Type B pancreatic cell (in vitro differentiated cells): ENCODE results near the gene TMC1. TPM values are rescaled to one million over a fixed set of nuclear protein-coding genes. Genes with fewer than 3 reads are reported as not detected.

Source experiments
- DNase-seq: peaks from one replicate; pipeline ENCODE4 v3.0.0; 2021; ENCODE audit warnings: mixed read lengths; ENCODE audit not compliant: unreplicated experiment; ENCODE audit errors: extremely low spot score
- H3K27ac Mint-ChIP-seq: 2 replicates; pipeline ENCODE4 v1.8.0; 2021; ENCODE audit warnings: mild to moderate bottlenecking, mixed read lengths
- H3K27me3 Mint-ChIP-seq: 2 replicates; pipeline ENCODE4 v1.8.0; 2021; ENCODE audit warnings: mixed read lengths
- H3K36me3 Mint-ChIP-seq: 2 replicates; pipeline ENCODE4 v1.8.0; 2021; ENCODE audit warnings: mixed read lengths
- H3K4me1 Mint-ChIP-seq: one replicate; pipeline ENCODE4 v1.8.0; 2021; ENCODE audit warnings: mixed read lengths; ENCODE audit not compliant: unreplicated experiment
- H3K4me3 Mint-ChIP-seq: 2 replicates; pipeline ENCODE4 v1.8.0; 2021; ENCODE audit warnings: mild to moderate bottlenecking, mixed read lengths
- H3K9me3 Mint-ChIP-seq: 2 replicates; pipeline ENCODE4 v1.8.0; 2021; ENCODE audit warnings: mixed read lengths
- total RNA-seq: library from RNA; stranded (reverse); gene quantifications from 2 replicates; pipeline ENCODE4 v1.2.1, GENCODE V29; 2021; ENCODE audit warnings: low replicate concordance
- TF ChIP-seq, protein P1 (sequence below): fragments of 200-600 bp; sonication (generic); conservative IDR thresholded peaks from 2 replicates; pipeline ENCODE4 v1.5.0; 2021; ENCODE audit warnings: antibody characterized with exemption, mild to moderate bottlenecking

TMC1 gene
- total RNA-seq, 1 donor from 2014 or later = not detected

DNA sequence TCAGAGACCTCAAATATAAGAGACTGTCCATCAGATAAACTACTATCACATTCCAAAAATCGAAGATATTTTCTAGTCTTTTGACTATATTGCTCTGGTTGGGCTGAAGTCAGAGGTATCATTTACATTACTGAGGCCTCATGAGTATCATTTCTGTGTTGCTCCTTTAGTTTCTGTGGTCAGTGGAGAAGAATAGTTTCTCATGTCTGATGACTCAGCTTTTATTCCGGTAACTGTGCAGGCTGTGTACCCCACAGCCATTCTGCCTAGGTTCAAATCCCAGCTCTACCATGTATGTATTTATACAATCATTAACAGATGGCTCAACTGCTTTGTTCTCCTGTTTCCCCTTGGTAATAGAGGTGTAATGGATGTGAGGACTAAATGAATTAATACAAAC lies 252.2 kb downstream of the TMC1 start:
- H3K4me1 Mint-ChIP-seq = no peaks in the 10 kb centered on the region
- H3K27ac Mint-ChIP-seq = no peak overlapping the region
- H3K27me3 Mint-ChIP-seq = peaks cover 3% of the 10 kb centered on the region
- no peak for DNase-seq
- no peaks in the 10 kb centered on the region for H3K9me3 Mint-ChIP-seq
- TF ChIP-seq, protein P1, sequence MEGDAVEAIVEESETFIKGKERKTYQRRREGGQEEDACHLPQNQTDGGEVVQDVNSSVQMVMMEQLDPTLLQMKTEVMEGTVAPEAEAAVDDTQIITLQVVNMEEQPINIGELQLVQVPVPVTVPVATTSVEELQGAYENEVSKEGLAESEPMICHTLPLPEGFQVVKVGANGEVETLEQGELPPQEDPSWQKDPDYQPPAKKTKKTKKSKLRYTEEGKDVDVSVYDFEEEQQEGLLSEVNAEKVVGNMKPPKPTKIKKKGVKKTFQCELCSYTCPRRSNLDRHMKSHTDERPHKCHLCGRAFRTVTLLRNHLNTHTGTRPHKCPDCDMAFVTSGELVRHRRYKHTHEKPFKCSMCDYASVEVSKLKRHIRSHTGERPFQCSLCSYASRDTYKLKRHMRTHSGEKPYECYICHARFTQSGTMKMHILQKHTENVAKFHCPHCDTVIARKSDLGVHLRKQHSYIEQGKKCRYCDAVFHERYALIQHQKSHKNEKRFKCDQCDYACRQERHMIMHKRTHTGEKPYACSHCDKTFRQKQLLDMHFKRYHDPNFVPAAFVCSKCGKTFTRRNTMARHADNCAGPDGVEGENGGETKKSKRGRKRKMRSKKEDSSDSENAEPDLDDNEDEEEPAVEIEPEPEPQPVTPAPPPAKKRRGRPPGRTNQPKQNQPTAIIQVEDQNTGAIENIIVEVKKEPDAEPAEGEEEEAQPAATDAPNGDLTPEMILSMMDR = no peak
- no peak overlapping the region for H3K4me3 Mint-ChIP-seq
- no peaks in the 10 kb centered on the region for H3K36me3 Mint-ChIP-seq

DNA sequence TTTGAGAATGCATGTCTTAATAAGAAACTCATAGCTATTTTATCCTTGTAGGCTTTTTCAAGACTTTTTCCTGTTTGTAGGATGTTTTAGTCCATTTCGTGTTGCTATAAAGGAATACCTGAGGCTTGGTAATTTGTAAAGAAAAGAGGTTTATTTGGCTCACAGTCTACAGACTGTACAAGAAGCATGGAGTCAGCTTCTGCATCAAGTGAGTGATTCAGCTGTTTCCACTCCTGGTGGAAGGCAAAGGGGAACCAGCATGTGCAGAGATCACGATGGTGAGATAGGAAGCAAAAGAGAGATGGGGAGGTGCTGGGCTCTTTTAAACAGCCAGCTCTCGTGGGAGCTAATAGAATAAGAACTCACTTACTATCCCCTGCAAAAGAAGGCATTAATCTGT lies 254.2 kb downstream of the TMC1 start:
- DNase-seq = no peak
- no peaks in the 10 kb centered on the region for H3K9me3 Mint-ChIP-seq
- no peaks in the 10 kb centered on the region for H3K27me3 Mint-ChIP-seq
- H3K4me3 Mint-ChIP-seq = no peak overlapping the region
- no peaks in the 10 kb centered on the region for H3K4me1 Mint-ChIP-seq
- no peaks in the 10 kb centered on the region for H3K36me3 Mint-ChIP-seq
- TF ChIP-seq, protein P1 = no peak
- H3K27ac Mint-ChIP-seq = no peak overlapping the region

DNA sequence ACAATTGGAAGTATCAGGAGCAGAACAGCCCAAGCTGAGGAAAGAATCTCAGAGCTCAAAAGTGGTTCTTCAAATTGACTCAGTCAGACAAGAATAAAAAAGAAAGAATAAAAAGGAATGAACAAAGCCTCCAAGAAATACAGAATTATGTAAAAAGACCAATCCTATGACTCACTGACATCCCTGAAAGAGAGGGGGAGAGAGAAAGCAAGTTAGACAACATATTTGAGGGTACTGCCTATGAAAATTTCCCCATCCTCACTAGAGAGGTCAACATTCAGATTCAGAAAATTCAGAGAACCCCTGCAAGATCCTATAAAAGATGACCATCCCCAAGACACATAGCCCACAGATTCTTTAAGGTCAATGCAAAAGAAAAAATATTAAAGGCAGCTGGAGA lies 258.2 kb downstream of the TMC1 start:
- Mint-ChIP-seq H3K4me3 (no peak overlapping the region), H3K27me3 (peaks cover 7% of the 10 kb centered on the region), H3K4me1 (no peaks in the 10 kb centered on the region), H3K27ac (no peak overlapping the region), H3K36me3 (no peaks in the 10 kb centered on the region), H3K9me3 (no peaks in the 10 kb centered on the region)
- no peak for DNase-seq
- TF ChIP-seq, protein P1 = no peak

DNA sequence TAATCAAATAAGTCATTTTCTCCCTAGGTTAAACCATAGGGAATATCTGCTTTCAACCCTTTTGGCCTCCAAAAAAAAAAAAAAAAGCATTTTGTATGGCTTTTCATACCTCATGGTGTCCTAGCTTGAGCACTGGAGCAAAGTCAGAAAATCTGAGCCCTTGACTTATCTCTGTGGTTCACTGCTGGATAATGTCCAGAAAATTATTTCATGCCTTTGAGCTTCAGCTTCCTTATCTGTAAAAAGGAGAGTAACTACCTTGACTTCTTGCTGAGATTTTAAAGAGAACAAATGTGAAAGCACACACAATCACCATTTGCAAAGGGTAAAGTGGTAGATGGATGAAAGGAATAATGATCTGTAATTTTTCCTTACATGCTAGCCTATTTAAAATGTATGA lies 265.5 kb downstream of the TMC1 start:
- DNase-seq = no peak
- Mint-ChIP-seq H3K27ac (no peak overlapping the region), H3K9me3 (no peaks in the 10 kb centered on the region), H3K4me3 (no peak overlapping the region), H3K36me3 (no peaks in the 10 kb centered on the region), H3K4me1 (peaks cover 4% of the 10 kb centered on the region), H3K27me3 (no peaks in the 10 kb centered on the region)
- TF ChIP-seq, protein P1 = no peak

DNA sequence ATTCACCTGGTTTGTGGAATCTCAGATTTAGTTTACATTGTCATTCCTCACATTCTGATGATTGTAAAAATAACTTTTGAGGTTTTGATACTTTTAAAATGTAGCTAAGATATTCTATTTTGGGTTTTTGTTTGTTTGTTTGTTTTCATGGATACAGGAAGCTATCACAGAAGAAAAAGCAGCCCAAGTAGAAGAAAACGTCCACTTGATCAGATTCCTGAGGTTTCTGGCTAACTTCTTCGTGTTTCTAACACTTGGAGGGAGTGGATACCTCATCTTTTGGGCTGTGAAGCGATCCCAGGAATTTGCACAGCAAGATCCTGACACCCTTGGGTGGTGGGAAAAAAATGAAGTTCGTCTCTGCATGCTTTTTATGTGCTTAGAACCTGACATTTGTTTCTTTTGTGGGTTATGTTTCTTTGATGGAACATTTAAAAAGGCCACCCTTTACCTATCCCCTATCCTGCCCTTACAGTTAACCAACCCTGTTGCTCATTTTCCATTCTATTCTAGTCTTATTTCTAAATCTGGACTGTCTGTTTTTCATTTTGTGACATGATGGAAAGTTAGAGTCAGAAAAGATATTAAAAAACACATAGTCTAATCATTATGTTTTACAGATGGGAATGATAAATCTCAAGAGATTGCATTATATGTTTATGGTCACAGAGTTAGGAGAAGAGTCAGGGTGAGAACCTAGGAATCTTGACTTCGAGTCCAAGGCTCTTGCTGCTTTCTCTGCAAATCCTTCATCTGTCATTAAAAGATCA lies 267.7 kb downstream of the TMC1 start:
- no peak overlapping the region for H3K27ac Mint-ChIP-seq
- H3K36me3 Mint-ChIP-seq = no peaks in the 10 kb centered on the region
- no peaks in the 10 kb centered on the region for H3K27me3 Mint-ChIP-seq
- no peak for DNase-seq
- TF ChIP-seq, protein P1 = no peak
- H3K4me3 Mint-ChIP-seq = no peak overlapping the region
- peaks cover 4% of the 10 kb centered on the region for H3K4me1 Mint-ChIP-seq
- H3K9me3 Mint-ChIP-seq = no peaks in the 10 kb centered on the region
